ENCODE measurements around the gene VPS26A.

VPS26A gene

GRCh38 chr10:69214666-69215131 is 90.7 kb downstream of the VPS26A start:
- no peak for DNase-seq (ENCODE audit: low read depth)
- H3K4me3 ChIP-seq (ENCODE audit: low read depth, low read length), result no peak overlapping the region

- H3K4me3 ChIP-seq (ENCODE audit: low read depth, low read length), result no peak overlapping the region
- DNase-seq (ENCODE audit: low read depth), result no peak
Measured at GRCh38 chr10:69215405-69216171, 91.6 kb downstream of the VPS26A start.

GRCh38 chr10:69216577-69217118 is 92.7 kb downstream of the VPS26A start:
- H3K4me3 ChIP-seq (ENCODE audit: low read depth, low read length), result no peak overlapping the region
- no peak for DNase-seq (ENCODE audit: low read depth)

DNA sequence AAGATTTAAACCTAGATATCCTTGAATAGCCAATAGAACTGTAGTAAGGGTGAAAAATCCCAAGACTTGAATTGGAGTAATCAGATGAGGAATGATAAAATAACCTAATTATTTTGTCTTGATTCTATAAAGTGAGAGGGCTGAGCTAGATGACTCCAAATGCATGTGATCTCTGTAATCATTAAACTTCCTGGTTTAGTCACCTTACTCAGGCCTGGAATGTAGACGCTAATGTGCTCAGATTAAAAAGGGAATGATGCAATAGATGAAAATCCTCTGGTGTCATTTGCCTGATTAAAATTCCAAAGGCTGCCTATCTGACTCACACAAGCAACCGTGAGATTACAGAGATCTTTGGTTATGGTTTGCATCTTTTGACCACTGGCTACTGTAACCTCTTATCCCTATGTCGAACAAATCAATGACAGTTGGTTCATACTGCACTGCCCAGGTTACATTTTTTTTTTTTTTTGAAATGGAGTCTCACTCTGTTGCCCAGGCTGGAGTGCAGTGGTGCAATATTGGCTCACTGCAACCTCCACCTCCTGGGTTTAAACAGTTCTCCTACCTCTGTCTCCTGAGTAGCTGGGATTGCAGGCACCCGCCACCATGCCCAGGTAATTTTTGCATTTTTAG is 93.3 kb downstream of the VPS26A start:
- DNase-seq (ENCODE audit: low read depth), result no peak
- H3K4me3 ChIP-seq (ENCODE audit: low read depth, low read length), result no peak overlapping the region

DNA sequence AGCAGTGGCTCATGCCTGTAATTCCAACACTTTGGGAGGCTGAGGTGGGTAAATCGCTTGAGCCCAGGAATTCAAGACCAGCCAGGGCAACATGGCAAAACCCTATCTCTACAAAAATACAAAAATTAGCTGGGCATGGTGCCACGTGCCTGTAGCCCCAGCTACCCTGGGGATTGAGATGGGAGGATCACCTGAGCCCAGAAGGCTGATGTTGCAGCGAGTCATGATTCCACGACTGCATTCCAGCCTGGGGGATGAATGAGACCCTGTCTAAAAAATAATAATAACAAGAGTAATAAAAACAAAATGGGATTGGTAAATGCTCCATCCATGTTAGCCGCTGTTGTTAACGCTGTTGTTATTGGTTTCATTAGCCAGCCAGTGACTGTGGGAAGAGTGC is 94.9 kb downstream of the VPS26A start:
- DNase-seq (ENCODE audit: low read depth), result no peak

DNA sequence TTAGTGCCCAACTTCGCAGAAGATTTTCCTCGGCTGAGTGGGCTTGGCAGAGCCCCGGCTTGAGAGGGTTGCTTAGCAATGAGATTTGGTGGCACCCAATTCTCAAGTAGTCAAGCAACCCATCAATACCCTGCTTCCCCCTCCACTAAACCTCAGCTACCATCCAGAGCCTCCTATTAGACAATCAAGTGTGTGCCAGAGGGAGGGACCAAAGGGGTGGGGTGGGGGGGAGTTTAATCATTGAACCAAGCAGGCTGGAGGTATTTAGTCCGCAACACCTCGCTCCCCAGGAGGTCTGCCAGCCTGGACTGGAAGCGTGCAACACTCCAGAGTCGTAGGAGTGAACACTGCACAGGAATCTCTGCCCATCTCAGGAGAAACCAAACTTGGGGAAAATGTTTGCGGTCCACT is 96.1 kb downstream of the VPS26A start, which contains the start of gene HKDC1:
HKDC1 (plus strand) TSS at position 292 of the 411 bp plus-strand sequence; CDS start at position 396, 104 bp downstream.
- H3K4me3 ChIP-seq (ENCODE audit: low read depth, low read length), result no peak within 1 kb of the TSS
- no peak for DNase-seq (ENCODE audit: low read depth)

More for the DNA sequence above, 94.9 kb downstream of the VPS26A start:
- no peak overlapping the region for H3K4me3 ChIP-seq (ENCODE audit: low read depth, low read length)

GRCh38 chr10:69220507-69220906 is 96.5 kb downstream of the VPS26A start:
- H3K4me3 ChIP-seq (ENCODE audit: low read depth, low read length), result no peak overlapping the region
- DNase-seq (ENCODE audit: low read depth), result no peak
